Stimulated activated naive CD8-positive, alpha-beta T cell treated with anti-CD3 and anti-CD28 coated beads, Interleukin-15, Interleukin-2, amounts not matched to agents 100 U/mL and 50 U/mL, for 24 hours (primary cell): ENCODE measurements around the gene ACSM5.

Experiments used
- ATAC-seq: fragments of 150-1000 bp; cut with Tn5 transposase; one replicate; pipeline ENCODE4 v1.10.0; 2021
- DNase-seq: peaks from one replicate; pipeline ENCODE4 v3.0.0; 2021

Gene ACSM5

GRCh38 chr16:20409398-20410120, at the start of gene ACSM5:
Gene ACSM5 (plus strand): TSS chr16:20409534. CDS start chr16:20411485, 1,951 bp downstream.
- ATAC-seq (no peak), DNase-seq (no peak)

GRCh38 chr16:20359997-20360396, 49.3 kb upstream of the ACSM5 start:
- no peak for ATAC-seq
- no peak for DNase-seq

- no peak for ATAC-seq
- no peak for DNase-seq
These were observed 46.1 kb upstream of the ACSM5 start for GRCh38 chr16:20363191-20363590.

GRCh38 chr16:20364051-20364450, 45.3 kb upstream of the ACSM5 start:
- DNase-seq, result no peak
- ATAC-seq, result no peak

- ATAC-seq, result no peak
- no peak for DNase-seq
These were observed 39.8 kb upstream of the ACSM5 start for GRCh38 chr16:20369452-20370054.

- DNase-seq, result no peak
- no peak for ATAC-seq
These were observed 36.6 kb upstream of the ACSM5 start for GRCh38 chr16:20372701-20373100.

GRCh38 chr16:20377181-20377580, 32.2 kb upstream of the ACSM5 start:
- ATAC-seq, result no peak
- DNase-seq, result no peak

- no peak for ATAC-seq
- DNase-seq, result no peak
These were observed 28.6 kb upstream of the ACSM5 start for GRCh38 chr16:20380782-20381181.

GRCh38 chr16:20382202-20382948, 27.0 kb upstream of the ACSM5 start:
- DNase-seq, result no peak
- no peak for ATAC-seq

GRCh38 chr16:20383106-20384029, 26.0 kb upstream of the ACSM5 start:
- ATAC-seq (peak; percentile 74), DNase-seq (peak; percentile 54)

GRCh38 chr16:20385844-20386832, 23.2 kb upstream of the ACSM5 start:
- no peak for ATAC-seq

GRCh38 chr16:20387978-20388377, 21.4 kb upstream of the ACSM5 start:
- DNase-seq, result no peak
- no peak for ATAC-seq

More at GRCh38 chr16:20385844-20386832, 23.2 kb upstream of the ACSM5 start:
- peak; percentile 67 for DNase-seq

GRCh38 chr16:20388854-20389253, 20.5 kb upstream of the ACSM5 start:
- no peak for ATAC-seq
- DNase-seq, result no peak

GRCh38 chr16:20391045-20391444, 18.3 kb upstream of the ACSM5 start:
- DNase-seq, result no peak
- no peak for ATAC-seq

- DNase-seq (no peak), ATAC-seq (no peak)
These were observed 15.3 kb upstream of the ACSM5 start for GRCh38 chr16:20393801-20394577.

GRCh38 chr16:20395946-20396345, 13.4 kb upstream of the ACSM5 start:
- no peak for DNase-seq

GRCh38 chr16:20396846-20397467, 12.4 kb upstream of the ACSM5 start:
- ATAC-seq (no peak), DNase-seq (no peak)

More at GRCh38 chr16:20395946-20396345, 13.4 kb upstream of the ACSM5 start:
- ATAC-seq, result no peak

- DNase-seq, result no peak
- ATAC-seq, result no peak
These were observed 11.8 kb upstream of the ACSM5 start for GRCh38 chr16:20397468-20398074.

- DNase-seq, result no peak
- ATAC-seq, result no peak
These were observed 10.7 kb upstream of the ACSM5 start for GRCh38 chr16:20398603-20399002.
